NCI-H446 treated with DMSO at 0.1 percent for 48 hours (cell line): ENCODE results near the gene PIK3R4.

Experiments used
- DNase-seq: peaks from one replicate; lab custom pipeline; 2025; lab: John Stamatoyannopoulos, UW

The PIK3R4 gene

DNA sequence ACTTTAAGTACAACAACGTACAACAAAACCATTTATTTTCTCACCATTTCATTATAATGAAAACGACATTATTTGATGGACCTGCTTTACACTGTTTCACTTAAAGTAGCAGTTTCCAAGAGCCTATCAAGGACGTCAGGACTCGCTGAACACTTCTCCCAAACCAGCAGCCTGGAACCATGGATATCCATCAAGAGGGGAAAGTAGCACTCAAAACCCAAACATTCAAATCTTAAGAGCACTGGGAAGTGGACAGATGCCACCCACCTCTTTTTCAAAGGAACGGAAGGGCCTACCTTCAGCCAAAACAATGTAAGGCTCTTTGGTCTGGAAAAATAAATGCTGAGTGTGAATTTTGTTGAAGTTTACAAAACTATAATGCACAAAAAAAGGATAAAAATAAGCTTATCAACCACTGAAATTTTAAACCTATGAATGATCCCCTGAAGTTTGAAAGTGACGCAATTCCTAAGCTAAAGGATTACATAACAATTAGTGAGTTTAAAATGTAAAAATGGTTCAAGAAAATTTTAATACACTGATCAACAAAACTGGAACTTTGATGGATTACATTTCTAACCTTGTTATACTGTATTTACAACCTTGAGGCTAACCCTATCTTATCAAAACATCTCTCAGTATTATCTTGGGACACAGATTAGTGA is 4.6 kb downstream of the PIK3R4 start:
- no peak for DNase-seq

DNA sequence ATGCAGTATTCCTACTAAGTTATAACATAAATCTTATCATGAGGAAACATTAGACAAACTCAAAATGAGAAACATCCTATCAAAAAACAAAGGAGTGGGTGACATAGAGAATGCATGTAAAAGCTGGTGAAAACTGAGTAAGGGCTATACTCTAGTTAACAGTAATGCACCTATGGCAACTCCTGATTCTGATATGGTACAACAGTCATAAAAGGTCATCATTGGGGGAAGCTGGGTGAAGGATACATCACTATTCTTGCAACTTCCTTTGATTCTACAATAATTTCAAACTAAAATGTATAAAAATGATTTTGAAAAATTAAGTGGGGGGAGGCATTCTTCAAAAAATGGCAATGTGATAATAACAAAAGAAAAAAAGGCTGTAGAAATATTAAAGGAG is 6.8 kb downstream of the PIK3R4 start:
- no peak for DNase-seq

DNA sequence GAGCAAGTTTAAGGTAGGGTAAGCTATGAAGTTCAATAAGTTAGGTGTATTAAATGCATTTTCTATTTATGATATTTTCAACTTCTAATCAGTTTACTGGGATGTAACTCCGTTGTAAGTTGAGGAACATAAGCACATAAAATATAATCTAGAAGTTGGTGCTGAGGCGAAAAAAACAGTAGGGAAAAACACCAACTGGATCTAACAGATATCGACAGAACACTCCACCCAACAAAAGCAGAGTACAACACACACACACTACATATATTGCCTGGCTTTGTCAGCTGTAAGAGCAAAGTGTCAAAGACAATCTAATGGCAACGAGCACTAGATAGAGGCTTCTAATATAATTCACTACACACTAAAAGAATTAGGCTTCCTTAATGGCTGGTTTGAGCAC is 8.4 kb downstream of the PIK3R4 start:
- no peak for DNase-seq

DNA sequence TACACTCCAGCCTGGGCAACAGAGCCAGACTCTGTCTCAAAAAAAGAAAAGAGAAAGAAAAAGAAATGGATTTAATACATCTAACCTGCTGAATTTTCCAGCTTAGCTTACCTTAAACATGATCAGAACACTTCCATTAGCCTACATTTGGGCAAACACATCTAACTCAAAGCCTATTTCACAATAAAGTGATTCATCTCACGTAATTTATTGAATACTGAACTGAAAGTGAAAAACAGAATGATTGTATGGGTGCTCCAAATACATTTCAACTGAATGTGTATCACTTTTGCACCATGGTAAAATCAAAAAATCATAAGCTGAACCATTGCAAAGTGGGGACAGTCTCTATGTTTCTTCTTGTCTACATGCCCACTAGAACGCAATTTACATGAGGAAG is 9.0 kb downstream of the PIK3R4 start:
- DNase-seq: no peak

DNA sequence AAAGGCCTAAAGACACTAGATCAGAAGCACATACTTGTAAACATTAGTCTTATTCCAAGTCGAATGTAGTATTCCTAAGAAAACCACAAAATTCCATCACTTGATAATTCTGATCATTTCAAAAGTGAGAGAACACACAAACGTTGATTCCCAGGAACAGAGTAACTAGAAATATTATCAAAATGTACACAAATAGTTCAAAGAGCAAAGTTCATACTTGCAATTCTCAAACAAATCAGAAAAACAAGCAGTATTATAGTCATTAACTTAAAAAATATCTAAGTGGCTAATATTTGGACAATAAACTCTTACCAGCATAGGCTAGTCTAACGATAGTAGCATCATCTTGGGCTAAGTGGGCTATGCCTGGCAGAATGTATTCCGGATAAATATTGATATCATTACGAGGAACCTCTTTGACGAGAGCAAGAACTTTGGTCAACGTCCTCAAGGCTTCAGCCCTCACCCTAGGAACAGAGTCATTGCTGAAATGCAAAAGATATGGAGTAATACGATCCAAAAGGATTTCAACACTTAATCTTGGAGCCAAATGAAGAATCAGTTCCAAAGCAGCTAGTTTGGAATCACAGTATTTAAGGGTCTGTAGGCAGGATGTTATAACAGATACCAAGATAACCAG is 13.3 kb downstream of the PIK3R4 start:
- DNase-seq: no peak

DNA sequence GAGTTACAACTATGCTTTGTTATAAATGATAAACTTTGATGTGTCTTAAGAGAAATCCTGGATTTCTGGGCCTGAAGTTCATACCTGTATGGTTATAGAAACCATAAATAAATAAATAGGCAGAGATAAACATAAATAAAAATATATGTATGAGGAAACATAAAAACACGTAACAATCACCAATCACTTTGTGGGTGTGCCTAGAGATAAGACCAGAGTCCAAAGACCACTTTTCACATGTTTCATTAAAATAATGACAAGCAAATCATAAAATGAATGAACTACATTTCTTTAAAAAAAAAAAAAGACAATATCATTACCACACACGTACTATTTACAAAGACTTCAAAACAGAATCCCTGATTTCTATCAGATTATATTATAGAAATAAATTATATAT is 14.1 kb downstream of the PIK3R4 start:
- DNase-seq: no peak

DNA sequence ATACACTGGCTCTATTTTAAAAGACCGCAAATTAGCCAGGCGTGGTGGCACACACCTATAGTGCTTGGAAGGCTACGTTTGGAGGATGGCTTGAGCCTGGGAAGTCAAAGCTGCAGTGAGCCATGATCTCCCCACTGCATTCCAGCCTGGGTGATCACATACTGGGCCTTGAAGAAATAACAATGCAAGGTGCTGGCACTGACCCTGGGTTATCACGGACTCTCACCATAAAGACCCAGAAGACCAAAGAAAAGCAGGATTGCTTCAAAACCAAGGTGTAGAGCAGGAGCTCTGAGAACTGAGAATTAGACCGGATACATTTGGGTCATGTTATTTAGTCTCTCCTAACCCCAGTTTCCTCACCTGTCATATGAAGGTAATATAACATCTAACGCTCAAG is 14.8 kb downstream of the PIK3R4 start:
- no peak for DNase-seq

DNA sequence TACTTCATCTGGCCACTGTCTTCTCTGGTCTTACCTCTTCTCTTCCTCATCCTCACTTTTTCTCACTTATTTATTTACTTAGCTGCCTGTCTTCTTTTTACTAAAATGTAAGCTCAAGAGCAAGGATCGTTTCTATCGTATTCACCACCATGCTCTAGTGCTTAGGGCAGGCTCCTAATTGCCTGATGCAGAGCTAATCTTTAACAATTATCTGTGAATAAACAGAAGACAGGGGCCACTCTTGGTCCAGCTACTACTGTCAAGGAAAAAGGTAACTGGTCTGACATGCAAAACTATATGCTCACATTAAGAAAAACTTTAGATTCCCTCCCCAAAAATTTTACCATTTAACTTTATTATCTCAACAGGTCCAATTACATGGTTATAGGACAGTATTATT is 17.5 kb downstream of the PIK3R4 start:
- no peak for DNase-seq

DNA sequence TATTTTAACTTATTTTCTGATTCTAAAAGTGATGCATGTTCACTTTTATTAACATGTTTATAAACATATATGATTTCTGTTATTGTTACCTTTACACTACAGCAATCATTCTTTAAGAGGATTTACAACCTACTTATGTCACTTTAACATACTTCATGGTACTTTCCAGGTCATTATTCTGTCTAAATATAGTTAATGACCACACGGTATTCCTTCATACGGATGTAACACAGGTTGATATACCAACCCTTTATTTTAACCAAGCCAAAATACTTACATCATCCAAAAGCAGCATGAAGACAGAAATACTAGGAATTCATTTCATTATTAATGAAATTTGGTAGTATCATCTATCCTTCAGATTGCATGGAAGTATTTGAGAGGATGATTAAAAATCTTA is 18.6 kb downstream of the PIK3R4 start:
- DNase-seq: no peak

DNA sequence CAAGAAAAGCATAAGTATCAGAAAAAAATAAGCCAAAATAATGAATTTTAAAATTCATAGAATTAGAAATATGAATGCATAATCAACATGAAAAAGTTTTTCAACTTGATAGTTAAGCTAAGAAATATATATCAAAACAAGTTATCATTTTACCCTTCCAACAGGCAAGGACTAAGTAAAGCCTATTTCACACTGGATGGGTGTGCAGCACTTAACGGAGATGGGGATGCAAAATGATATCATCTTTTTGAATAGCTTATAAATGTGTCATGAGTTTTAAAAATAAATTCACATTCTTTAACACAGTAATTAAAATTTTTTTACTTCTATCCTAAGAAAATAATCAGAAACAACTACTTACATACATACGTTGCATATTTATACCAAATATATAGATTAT is 20.9 kb downstream of the PIK3R4 start:
- no peak for DNase-seq

DNA sequence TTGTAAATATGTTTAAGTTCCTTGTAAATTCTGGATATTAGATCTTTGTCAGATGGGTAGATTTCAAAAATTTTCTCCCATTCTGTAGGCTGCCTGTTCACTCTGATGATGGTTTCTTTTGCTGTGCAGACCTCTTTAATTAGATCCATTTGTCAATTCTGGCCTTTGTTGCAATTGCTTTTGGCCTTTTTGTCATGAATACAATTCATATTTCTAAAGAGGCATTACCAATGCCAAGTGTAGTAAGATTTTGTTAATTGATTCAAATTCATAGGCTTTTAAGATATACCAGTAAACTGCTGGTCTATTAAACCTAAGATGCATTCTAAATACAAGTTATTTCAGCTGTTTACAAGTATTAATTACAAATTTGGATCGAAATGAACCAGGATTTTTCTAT is 31.0 kb downstream of the PIK3R4 start:
- no peak for DNase-seq

DNA sequence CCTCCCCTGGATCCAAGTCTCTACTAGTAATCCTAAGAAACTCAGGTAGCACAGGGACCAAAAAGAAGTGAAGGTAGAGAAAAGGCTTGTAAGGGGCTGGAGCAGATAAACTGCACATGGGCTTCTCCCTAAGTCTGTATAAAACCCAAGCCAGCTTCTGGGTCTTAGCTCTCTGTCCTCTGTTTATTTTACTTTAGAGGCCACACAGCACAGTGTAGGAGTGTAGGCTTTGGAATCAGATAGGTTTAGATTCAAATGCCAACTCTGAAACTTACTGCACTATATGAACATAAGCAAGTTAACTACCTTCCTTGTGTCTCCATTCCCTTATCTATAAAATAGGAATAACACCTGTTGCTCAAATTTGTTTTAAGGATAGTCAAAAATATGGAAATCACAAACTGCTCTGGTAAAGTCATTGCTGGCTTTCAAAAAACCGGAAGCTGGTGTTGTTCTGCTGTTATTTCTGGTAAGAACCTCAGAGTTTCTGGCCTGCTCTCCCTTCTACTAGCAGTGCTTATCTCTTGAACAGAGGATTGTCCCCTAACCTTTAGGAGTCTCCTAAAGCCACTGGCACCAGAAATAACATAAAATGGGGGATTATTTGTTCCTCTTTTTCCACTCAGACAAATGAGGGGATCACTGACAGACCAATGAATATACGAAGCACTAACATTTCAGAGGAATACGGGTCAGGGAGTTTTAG is 33.8 kb downstream of the PIK3R4 start:
- DNase-seq: no peak

DNA sequence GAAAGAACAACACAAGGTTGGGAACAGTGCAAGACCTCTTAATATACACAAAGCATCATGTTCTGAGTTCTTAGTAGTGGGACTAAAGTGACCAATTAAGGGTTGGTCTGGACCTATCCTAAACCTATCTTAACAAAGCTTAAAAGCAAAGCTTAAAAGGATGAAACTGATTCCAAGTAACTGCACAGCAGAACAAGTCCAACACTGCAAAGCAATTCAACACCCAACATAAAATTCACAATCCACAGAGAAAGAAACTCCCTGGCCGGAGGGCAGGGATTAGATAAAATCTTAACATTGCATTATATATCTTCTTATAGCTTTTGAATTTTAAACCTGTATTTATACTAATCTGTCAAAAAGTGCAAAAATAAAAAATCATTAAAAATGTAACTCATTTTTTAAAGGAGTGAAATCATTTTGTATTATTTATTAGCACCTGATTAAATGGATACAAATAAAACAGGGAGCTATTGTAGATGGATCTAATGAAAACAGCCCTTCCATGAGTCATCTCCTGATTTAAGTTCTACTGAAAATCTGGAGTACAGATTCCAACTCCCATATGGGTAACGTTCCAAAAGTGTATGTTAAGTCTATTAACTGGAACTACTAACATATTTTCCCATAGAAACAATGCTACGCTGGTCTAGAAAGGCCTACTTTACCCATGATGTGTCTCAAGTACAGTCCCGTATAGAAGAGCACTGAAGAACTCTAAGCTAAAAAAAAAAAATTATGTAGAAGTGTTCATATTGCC is 34.9 kb downstream of the PIK3R4 start:
- no peak for DNase-seq

DNA sequence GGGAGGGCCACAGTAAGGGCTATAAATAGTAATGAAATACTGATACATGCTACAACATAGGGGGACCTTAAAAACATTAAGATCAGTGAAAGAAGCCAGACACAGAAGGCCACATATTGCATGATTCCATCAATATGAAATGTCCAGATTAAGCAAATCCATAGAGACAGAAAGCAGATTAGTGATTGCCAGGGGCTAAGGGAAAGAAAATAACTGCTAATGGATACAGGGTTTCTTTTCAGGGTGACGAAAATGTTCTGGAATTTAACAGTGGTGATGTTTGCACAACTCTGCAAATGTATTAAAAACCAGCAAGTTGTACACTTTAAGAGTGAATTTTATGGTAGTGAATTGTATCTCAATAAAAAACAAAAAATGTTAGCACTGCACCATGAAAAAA is 37.0 kb downstream of the PIK3R4 start:
- DNase-seq: no peak

DNA sequence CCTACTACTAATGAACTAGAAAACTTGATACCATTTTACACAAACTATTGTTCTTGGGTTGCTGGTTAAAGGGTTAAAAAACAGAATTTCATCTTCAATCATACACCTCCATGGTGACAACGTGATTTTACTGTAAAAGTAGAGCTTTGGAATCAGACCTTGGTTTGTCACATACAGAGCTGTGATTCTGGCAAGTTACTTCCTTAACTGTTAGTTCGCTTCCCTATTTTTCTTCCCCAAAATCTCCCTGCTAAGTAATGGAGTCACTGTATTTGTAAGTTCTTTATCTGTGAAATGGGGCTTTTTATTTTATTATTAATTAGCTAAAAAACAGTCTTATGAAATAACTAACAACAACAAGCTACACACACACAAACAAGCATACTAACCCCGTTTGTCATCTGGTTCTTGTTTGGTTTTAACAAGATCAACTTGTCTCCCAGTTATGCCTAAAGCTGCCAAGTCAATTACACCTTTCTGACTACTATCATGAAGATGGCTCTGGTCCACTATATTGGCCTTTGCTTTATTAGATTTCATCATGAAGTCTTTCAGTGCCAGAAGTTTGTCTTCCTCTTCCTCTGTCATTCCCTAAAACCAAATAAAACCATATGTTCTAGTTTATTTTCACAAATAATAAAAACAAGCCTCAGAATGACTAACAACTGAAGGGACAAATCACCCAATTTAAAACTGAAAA is 38.6 kb downstream of the PIK3R4 start:
- DNase-seq: no peak

DNA sequence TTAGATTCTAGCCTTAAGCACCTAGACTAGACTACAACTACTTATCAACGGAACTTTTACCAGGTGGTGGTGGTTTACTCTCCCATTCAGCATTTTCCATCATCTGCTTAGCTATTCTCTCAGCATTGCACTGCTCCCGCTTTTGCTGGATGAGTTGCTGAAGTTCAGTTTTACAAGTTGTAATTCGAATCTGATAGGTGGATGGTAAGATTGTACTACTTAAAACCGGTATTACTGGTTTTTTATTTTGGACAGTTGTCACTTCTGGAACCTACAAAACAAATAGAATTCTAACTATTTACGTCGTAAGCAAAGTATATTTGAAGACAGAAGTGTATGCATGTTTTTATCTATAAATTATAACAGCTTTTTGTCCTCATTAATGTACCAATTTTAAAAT is 41.1 kb downstream of the PIK3R4 start:
- DNase-seq: no peak

DNA sequence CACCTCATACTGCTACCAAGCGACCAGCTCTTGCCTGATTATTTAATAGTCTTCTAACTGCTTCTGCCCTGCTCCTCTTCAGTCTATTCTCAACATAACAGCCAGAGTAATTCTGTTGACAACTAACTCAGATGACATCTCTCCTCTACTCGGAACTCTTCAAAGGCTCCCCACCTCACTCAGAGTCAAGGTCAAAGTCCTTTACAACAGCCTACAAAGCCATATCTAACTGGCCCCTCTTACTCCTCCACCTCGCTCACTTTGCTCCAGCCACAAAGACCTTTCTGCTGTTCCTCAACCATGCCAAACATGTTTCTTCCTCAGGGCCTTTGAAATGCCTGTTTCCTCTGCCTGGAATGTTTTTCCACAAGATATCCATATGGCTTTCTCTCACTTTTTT is 43.6 kb downstream of the PIK3R4 start:
- DNase-seq: no peak

DNA sequence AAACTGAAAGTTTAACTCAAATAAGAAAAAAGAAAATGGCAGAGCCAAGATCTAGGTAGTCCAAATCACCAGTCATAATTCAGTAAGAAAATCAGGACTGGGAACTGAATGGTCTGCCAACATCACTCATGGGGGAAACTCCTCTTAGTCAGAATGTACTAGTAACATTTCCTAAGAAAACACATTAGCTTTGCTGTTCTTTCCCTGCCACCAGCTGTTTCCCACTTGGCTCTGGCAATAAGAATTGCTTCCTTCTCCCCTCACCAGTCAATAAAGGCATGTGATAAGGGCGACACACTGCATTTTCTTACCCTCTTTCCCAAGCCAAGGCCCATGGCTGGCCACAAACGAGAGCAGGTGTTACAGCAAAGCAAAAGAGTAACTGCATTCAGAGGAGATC is 46.1 kb downstream of the PIK3R4 start:
- no peak for DNase-seq

DNA sequence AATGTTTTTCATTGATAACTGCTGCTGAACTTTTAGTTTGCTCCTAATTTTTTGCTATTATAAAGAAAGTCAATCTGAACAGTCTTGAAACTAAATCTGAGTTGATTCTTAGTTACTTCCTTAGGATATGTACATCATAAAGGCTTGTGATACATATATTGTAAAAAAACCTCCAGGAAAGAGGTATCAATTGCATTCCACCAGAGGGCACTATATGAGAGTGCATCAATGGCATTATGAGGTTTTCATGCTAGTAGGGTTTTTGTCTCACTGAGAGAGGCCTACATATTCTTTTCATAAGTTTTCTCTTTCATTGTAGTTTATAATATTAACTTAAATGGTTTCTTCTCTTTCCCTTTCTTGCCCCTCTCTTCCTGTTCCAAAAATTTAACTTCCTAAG is 46.9 kb downstream of the PIK3R4 start:
- no peak for DNase-seq

DNA sequence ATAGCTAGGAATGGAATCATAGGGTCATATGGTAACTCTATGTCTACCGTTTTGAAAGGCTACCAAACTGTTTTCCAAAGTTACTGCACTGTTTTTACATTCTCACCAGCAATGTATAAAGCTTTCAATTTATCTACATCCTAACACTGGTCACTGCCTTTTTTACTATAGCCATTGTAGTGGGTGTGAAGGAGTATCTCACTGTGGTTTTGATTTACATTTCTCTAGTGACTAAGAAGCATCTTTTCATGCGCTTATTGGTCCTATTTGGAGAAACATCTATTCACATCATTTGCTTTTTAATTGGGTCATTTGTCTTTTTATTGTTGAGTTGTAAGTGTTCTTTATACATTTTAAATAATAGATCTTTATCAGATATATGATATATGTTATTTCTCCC is 53.3 kb downstream of the PIK3R4 start:
- no peak for DNase-seq

DNA sequence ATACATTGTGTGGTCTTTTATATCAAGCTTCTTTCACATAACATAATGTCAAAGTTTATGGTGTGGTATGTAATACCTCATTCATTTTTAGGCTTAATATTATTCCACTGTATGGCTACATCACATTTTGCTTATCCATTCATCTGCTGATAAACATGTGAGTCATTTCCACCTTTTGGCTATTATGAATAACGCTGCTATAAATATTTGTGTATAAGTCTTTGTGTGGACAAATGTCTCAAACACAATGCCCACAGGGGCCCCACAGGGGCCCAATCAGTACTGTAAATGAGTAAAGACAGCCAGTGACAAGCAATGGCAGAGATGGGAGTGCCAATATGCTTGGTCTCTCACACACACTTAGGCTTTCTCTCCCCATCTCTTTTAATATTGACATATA is 54.2 kb downstream of the PIK3R4 start:
- DNase-seq: no peak
